ENCODE data around the gene PRDM11.

GRCh38 chr11:45176996-45177395 lies 30.6 kb downstream of the PRDM11 start:
- TF ChIP-seq, protein P1, sequence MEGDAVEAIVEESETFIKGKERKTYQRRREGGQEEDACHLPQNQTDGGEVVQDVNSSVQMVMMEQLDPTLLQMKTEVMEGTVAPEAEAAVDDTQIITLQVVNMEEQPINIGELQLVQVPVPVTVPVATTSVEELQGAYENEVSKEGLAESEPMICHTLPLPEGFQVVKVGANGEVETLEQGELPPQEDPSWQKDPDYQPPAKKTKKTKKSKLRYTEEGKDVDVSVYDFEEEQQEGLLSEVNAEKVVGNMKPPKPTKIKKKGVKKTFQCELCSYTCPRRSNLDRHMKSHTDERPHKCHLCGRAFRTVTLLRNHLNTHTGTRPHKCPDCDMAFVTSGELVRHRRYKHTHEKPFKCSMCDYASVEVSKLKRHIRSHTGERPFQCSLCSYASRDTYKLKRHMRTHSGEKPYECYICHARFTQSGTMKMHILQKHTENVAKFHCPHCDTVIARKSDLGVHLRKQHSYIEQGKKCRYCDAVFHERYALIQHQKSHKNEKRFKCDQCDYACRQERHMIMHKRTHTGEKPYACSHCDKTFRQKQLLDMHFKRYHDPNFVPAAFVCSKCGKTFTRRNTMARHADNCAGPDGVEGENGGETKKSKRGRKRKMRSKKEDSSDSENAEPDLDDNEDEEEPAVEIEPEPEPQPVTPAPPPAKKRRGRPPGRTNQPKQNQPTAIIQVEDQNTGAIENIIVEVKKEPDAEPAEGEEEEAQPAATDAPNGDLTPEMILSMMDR (IDR thresholded peaks at IDR 0.05), result no peak
- TF ChIP-seq EP300 (IDR thresholded peaks at IDR 0.05), result no peak
- no peak for TF ChIP-seq POLR2A (IDR thresholded peaks at IDR 0.05; ENCODE audit: low read depth)
- no peak for TF ChIP-seq POLR2AphosphoS5 (IDR thresholded peaks at IDR 0.05)
